HCT116 (cell line): ENCODE results near the gene SEC61A1. TPM values are rescaled to one million over a fixed set of nuclear protein-coding genes. Genes with fewer than 3 reads are reported as not detected.

ENCODE experiments used
- ATAC-seq: fragments of 200-7000 bp; cut with Tn5 transposase; 2 replicates; pipeline ENCODE4 v1.9.1; 2020; ENCODE audit warnings: mild to moderate bottlenecking, moderate library complexity
- BruUV-seq: library from RNA; stranded (reverse); fragments of 400-500 nt; replicated peaks from 2 replicates; lab custom pipeline; 2021; lab: Mats Ljungman, UMichigan
- CTCF ChIA-PET: fragments of 300-600 bp; sonication (Branson Sonifier 250); formaldehyde crosslinking; loops from one replicate; lab custom pipeline; 2021; ENCODE audit warnings: antibody characterized with exemption; lab: Charles Lee
- POLR2A ChIA-PET: fragments of 300-600, 350-600 bp; sonication (Branson Sonifier 250); formaldehyde crosslinking; loops from one replicate; lab custom pipeline; 2021; ENCODE audit warnings: antibody characterized with exemption; lab: Charles Lee
- RAD21 ChIA-PET, 2 experiments: fragments of 300-600 bp; sonication (Branson Sonifier 250); formaldehyde crosslinking; loops; one replicate each; lab custom pipeline; 2023; ENCODE audit warnings: low total read pairs in 2 of 2; ENCODE audit not compliant: uncharacterized antibody in 2 of 2, unreplicated experiment in 2 of 2, low non-redundant PET in 1 of 2; lab: Charles Lee
- DNase-seq: peaks from one replicate; pipeline ENCODE4 v3.0.0-alpha.2; 2010; ENCODE audit warnings: low read depth, low spot score
- H2AFZ ChIP-seq: fragments of 200-600 bp; shearing (Covaris generic), sonication (generic); 2 replicates; pipeline ENCODE4 v1.6.1; 2017; ENCODE audit warnings: low read depth, mixed run types, mixed read lengths, antibody characterized with exemption, low read length; ENCODE audit not compliant: poor library complexity, severe bottlenecking
- H3K27ac ChIP-seq: 2 replicates; pipeline ENCODE4 v1.5.1; 2012; ENCODE audit warnings: low read depth, low read length
- H3K27me3 ChIP-seq: fragments of 200-600 bp; sonication (generic); 2 replicates; pipeline ENCODE4 v1.6.1; 2016; ENCODE audit warnings: mixed run types, low read length, mixed read lengths; ENCODE audit not compliant: insufficient read depth
- H3K36me3 ChIP-seq, 2 experiments: fragments of 200-500 bp in 1 of 2; fragments of 200-600 bp in 1 of 2; sonication (Bioruptor generic) in 1 of 2; sonication (generic) in 1 of 2; 2 replicates each; pipeline versions ENCODE4 v1.5.1 to v1.6.1; 2014 to 2016; ENCODE audit warnings: low read length in 2 of 2, inconsistent platforms in 1 of 2, mixed read lengths in 1 of 2, mixed run types in 1 of 2; ENCODE audit not compliant: insufficient read depth in 2 of 2, control insufficient read depth in 1 of 2
- H3K4me1 ChIP-seq, 2 experiments: fragments of 200-600 bp in 1 of 2; sonication (generic) in 1 of 2; 2 replicates each; pipeline versions ENCODE4 v1.5.1 to v1.6.1; 2012 to 2017; ENCODE audit warnings: low read length in 2 of 2, inconsistent platforms in 1 of 2, mild to moderate bottlenecking in 1 of 2, mixed read lengths in 1 of 2, mixed run types in 1 of 2, moderate library complexity in 1 of 2; ENCODE audit not compliant: insufficient read depth in 2 of 2, control insufficient read depth in 1 of 2
- H3K4me2 ChIP-seq: fragments of 200-600 bp; sonication (generic); 2 replicates; pipeline ENCODE4 v1.6.1; 2017; ENCODE audit warnings: mixed run types, low read length, mixed read lengths
- H3K4me3 ChIP-seq, 2 experiments: fragments of 200-600 bp in 1 of 2; sonication (generic) in 1 of 2; replicated peaks in 1 of 2; 2 replicates each; pipeline ENCODE4 v1.5.1; 2011 to 2016; ENCODE audit warnings: low read length in 2 of 2, control low read depth in 1 of 2, low read depth in 1 of 2, mild to moderate bottlenecking in 1 of 2, mixed read lengths in 1 of 2, mixed run types in 1 of 2
- H3K79me2 ChIP-seq: fragments of 200-600 bp; sonication (generic); 2 replicates; pipeline ENCODE4 v1.6.1; 2017; ENCODE audit warnings: mild to moderate bottlenecking, mixed run types, low read length, moderate library complexity, mixed read lengths; ENCODE audit not compliant: insufficient read depth
- H3K9ac ChIP-seq: fragments of 200-600 bp; sonication (generic); 2 replicates; pipeline ENCODE4 v1.6.1; 2016; ENCODE audit warnings: low read length, mixed read lengths
- H3K9me2 ChIP-seq: fragments of 200-600 bp; sonication (generic), shearing (Covaris generic); 2 replicates; pipeline ENCODE4 v1.6.1; 2017; ENCODE audit warnings: mixed run types, mild to moderate bottlenecking, moderate library complexity; ENCODE audit not compliant: insufficient read depth
- H3K9me3 ChIP-seq, 2 experiments: fragments of 200-500 bp in 1 of 2; fragments of 200-600 bp in 1 of 2; sonication (Bioruptor generic) in 1 of 2; sonication (generic) in 1 of 2; 2 replicates each; pipeline ENCODE4 v1.6.1; 2014 to 2017; ENCODE audit warnings: low read length in 2 of 2, mixed read lengths in 2 of 2, inconsistent platforms in 1 of 2, low read depth in 1 of 2, mild to moderate bottlenecking in 1 of 2, mixed run types in 1 of 2, moderate library complexity in 1 of 2; ENCODE audit not compliant: control insufficient read depth in 1 of 2, insufficient read depth in 1 of 2
- H4K20me1 ChIP-seq: fragments of 200-600 bp; sonication (generic), shearing (Covaris generic); 2 replicates; pipeline ENCODE4 v1.6.1; 2017; ENCODE audit warnings: mixed run types, mild to moderate bottlenecking, moderate library complexity; ENCODE audit not compliant: insufficient read depth
- CBX3 ChIP-seq: IDR thresholded peaks from 2 replicates; pipeline ENCODE4 v1.6.1; 2012; ENCODE audit warnings: low read depth
- EZH2phosphoT487 ChIP-seq: fragments of 200-600 bp; IDR thresholded peaks from 2 replicates; pipeline ENCODE4 v1.6.1; 2018; ENCODE audit warnings: antibody characterized with exemption, borderline replicate concordance
- FOSL1 ChIP-seq: IDR thresholded peaks from 2 replicates; pipeline ENCODE4 v1.6.1; 2012; ENCODE audit warnings: low read depth
- POLR2AphosphoS5 ChIP-seq: IDR thresholded peaks from 2 replicates; pipeline ENCODE4 v1.6.1; 2011; ENCODE audit warnings: mild to moderate bottlenecking, low read depth, low read length, moderate library complexity
- RAD21 ChIP-seq: IDR thresholded peaks from 2 replicates; pipeline ENCODE4 v1.6.1; 2012; ENCODE audit warnings: low read depth, mild to moderate bottlenecking
- SP1 ChIP-seq: IDR thresholded peaks from 2 replicates; pipeline ENCODE4 v1.6.1; 2012; ENCODE audit warnings: low read depth
- ZBTB33 ChIP-seq: IDR thresholded peaks from 2 replicates; pipeline ENCODE4 v1.6.1; 2011; ENCODE audit warnings: mild to moderate bottlenecking, low read length, moderate library complexity; ENCODE audit not compliant: insufficient replicate concordance; ENCODE audit errors: extremely low read depth
- intact Hi-C: fragments of 100-400 bp; cut with micrococcal nuclease; formaldehyde crosslinking; loops from 2 replicates; pipeline ENCODE4 v1.10.0; 2022
- total RNA-seq: library from RNA; stranded (reverse); gene quantifications from one replicate; pipeline ENCODE4 v1.2.1, GENCODE V29; 2021; ENCODE audit not compliant: unreplicated experiment

The SEC61A1 gene
- total RNA-seq, 1 experiment from 2014 or later: 176 TPM

- Histone ChIP-seq H3K9ac (no peak overlapping the region), H3K79me2 (peaks cover 63% of the 10 kb centered on the region; the same call in 1 of the 2 replicates), H3K4me1 (no peaks in the 10 kb centered on the region), H3K9me3 (no peaks in the 10 kb centered on the region), H3K36me3 (peaks cover 71 to 75% of the 10 kb centered on the region in 2 experiments), H3K9me2 (no peaks in the 10 kb centered on the region), H3K27ac (no peak overlapping the region)
- intact Hi-C loops: loop anchor here (10.0 kb wide), 1 partner anchor 407 kb away; no protein-coding TSS in a partner anchor
- CTCF ChIA-PET: no interaction called here
- RAD21 ChIA-PET: no interaction called here
- no peak for DNase-seq
- peak; percentile 29; the same call in 1 of the 2 replicates for ATAC-seq
- no peak for TF ChIP-seq ZBTB33
- no peak for TF ChIP-seq FOSL1
- TF ChIP-seq, all 23 proteins: peak for 0
- H3K27me3 ChIP-seq: no peaks in the 10 kb centered on the region
- POLR2A ChIA-PET: no interaction called here
- BruUV-seq: no TSS peak
- H3K4me3 ChIP-seq: no peak overlapping the region
- no peak overlapping the region for H3K4me2 ChIP-seq
- H2AFZ ChIP-seq: no peak overlapping the region
- H4K20me1 ChIP-seq: peaks cover 9% of the 10 kb centered on the region; the same call in 1 of the 2 replicates
Observed at GRCh38 chr3:128062033-128062745, 10.0 kb downstream of the SEC61A1 start.

- Histone ChIP-seq H3K79me2 (peaks cover 58% of the 10 kb centered on the region; the same call in 1 of the 2 replicates), H3K4me2 (no peak overlapping the region), H3K4me3 (no peak overlapping the region), H4K20me1 (peaks cover 17% of the 10 kb centered on the region; the same call in 1 of the 2 replicates), H3K9me3 (no peaks in the 10 kb centered on the region), H3K9ac (no peak overlapping the region), H3K27me3 (no peaks in the 10 kb centered on the region), H3K27ac (no peak overlapping the region), H2AFZ (no peak overlapping the region), H3K9me2 (no peaks in the 10 kb centered on the region), H3K4me1 (no peaks in the 10 kb centered on the region), H3K36me3 (peaks cover 77 to 85% of the 10 kb centered on the region in 2 experiments)
- ATAC-seq (no peak), DNase-seq (no peak)
- ChIA-PET CTCF (no interaction called here), RAD21 (no interaction called here), POLR2A (no interaction called here)
- intact Hi-C loops: loop anchor here (10.0 kb wide), 1 partner anchor 409 kb away; no protein-coding TSS in a partner anchor
- TF ChIP-seq POLR2AphosphoS5: no peak
- no peak for TF ChIP-seq RAD21
- no peak for TF ChIP-seq EZH2phosphoT487
- no peak for TF ChIP-seq SP1
- no peak for TF ChIP-seq CBX3
- BruUV-seq: no TSS peak
Observed at GRCh38 chr3:128063865-128064264, 11.6 kb downstream of the SEC61A1 start.
